Heart right ventricle (tissue), 16 donors: ENCODE results near the gene ENO3. TPM values are rescaled to one million over a fixed set of nuclear protein-coding genes. Genes with fewer than 3 reads are reported as not detected.

ENCODE experiments used
- ATAC-seq, 8 donors: fragments of 200-7000 bp; cut with Tn5 transposase; one replicate each; pipeline ENCODE4 v1.9.1; 2020; ENCODE audit warnings: mild to moderate bottlenecking in 8 of 8, moderate library complexity in 8 of 8, moderate number of reproducible peaks in 1 of 8
- DNase-seq, 2 donors: peaks; one replicate each; pipeline ENCODE4 v3.0.0-alpha.2; 2020
- H3K27ac ChIP-seq, 10 donors: fragments of 200-600 bp; sonication (generic) in 2 of 10; one replicate each; pipeline versions ENCODE4 v1.5.0 to v1.8.0; 2020 to 2022; ENCODE audit warnings: mild to moderate bottlenecking in 3 of 10
- H3K27me3 ChIP-seq, 7 donors: fragments of 200-600 bp; one replicate each; pipeline ENCODE4 v1.8.0; 2021 to 2022; ENCODE audit warnings: mild to moderate bottlenecking in 2 of 7
- H3K36me3 ChIP-seq, 9 donors: fragments of 200-600 bp; sonication (generic) in 1 of 9; one replicate each; pipeline versions ENCODE4 v1.5.0 to v1.8.0; 2020 to 2022; ENCODE audit warnings: mild to moderate bottlenecking in 2 of 9
- H3K4me1 ChIP-seq, 9 donors: fragments of 200-600 bp; sonication (generic) in 1 of 9; one replicate each; pipeline versions ENCODE4 v1.5.0 to v1.8.0; 2020 to 2022; ENCODE audit warnings: mild to moderate bottlenecking in 4 of 9
- H3K4me3 ChIP-seq, 10 donors: fragments of 200-600 bp; sonication (generic) in 2 of 10; one replicate each; pipeline versions ENCODE4 v1.5.0 to v1.8.0; 2020 to 2022; ENCODE audit warnings: mild to moderate bottlenecking in 7 of 10, moderate library complexity in 2 of 10
- H3K9me3 ChIP-seq, 11 donors: fragments of 200-600 bp in 10 of 11; sonication (generic) in 2 of 11; one replicate each; pipeline versions ENCODE4 v1.5.0 to v1.8.0; 2013 to 2022; ENCODE audit warnings: mild to moderate bottlenecking in 2 of 11, control low read depth in 1 of 11, moderate library complexity in 1 of 11
- WGBS, 2 donors: extraction: QIAGEN DNeasy Blood & Tissue Kit; methylation state at CpG; one replicate each; pipeline ENCODE4 v1.1.7; 2013; ENCODE audit warnings: inconsistent platforms in 1 of 2; 5-methylcytosine and 5-hydroxymethylcytosine counted together
- intact Hi-C, 10 donors: fragments of 100-400 bp; cut with DNase I; formaldehyde crosslinking; loops; one replicate each; pipeline versions ENCODE4 v1.11.1 to v1.14.2; 2022
- polyA plus RNA-seq, 2 donors: library from polyadenylated mRNA; stranded (reverse); fragments of 200-250 nt; gene quantifications; one replicate each; pipeline ENCODE4 v1.2.3, GENCODE V29; 2013
- total RNA-seq, 10 donors: library from RNA; stranded (reverse); fragmentation: NEBNext Ultra II Directional in 3 of 10; extraction: Animal tissue kit (Norgen Biotek cat#: 25700) in 3 of 10; gene quantifications; one replicate each; pipeline versions ENCODE4 v1.2.1 to v1.2.4, GENCODE V29; 2021 to 2023
- TF ChIP-seq, protein P1 (sequence below), 9 donors: fragments of 200-600 bp; sonication (generic) in 2 of 9; IDR thresholded peaks; one replicate each; pipeline versions ENCODE4 v1.5.0 to v1.8.0; 2021 to 2022; ENCODE audit warnings: antibody characterized with exemption in 9 of 9, mild to moderate bottlenecking in 5 of 9, moderate library complexity in 1 of 9
- donor health status: Arrhythmogenic right ventricular cardiomyopathy.
- donor health status: ischemic (EF 13 %, LVEDD 7.1; RV severe dilation, severe dysfunction).
- donor health status: healthy with polysubstance abuse.
- donor health status: DM: no; HTN: yes; CAD: no.
- donor health status: DM: no; HTN: no; CAD: no.
- donor health status: ischemic (EF 25% LVEDD 6.9; RV normal size, moderate dysfunction).
- donor health status: ischemic (EF 25% LVEDD 5.7; RV mildly dilated, moderate dysfunction).
- donor health status: healthy.
- donor health status: DM: yes; HTN: yes; CAD: no.
- donor health status: Ischemic cardiomyopathy.
- donor health status: ischemic (EF 35%, LVEDD 5.7; RV mildly dilated, moderate dysfunction).
- donor health status: nonischemic (EF 11% LVEDD 7.7; RV severe dilation, severe dysfunction).
- donor health status: DM: yes; HTN: yes; CAD: no.
- donor health status: PGD.
- donor health status: ischemic (EF 29% LVEDD 5.4; RV normal size, mild dysfunction).
- donor health status: nonischemic (EF 23%, LVEDD 6.1; RV moderate dilation, normal function).

The ENO3 gene
- total and polyA plus RNA-seq, 12 donors = 143 to 1,668 (median 746) TPM

GRCh38 chr17:4959261-4959965 is 8.5 kb downstream of the ENO3 start:
- H3K27ac ChIP-seq = no peak overlapping the region
- 83 to 91% methylated on average over 18 of the region's 18 CpGs for WGBS, 2 donors
- intact Hi-C loops = no loop called here
- ATAC-seq = peak in 1 of 8 donors; percentile 24
- no peak for DNase-seq
- H3K9me3 ChIP-seq = no peaks in the 10 kb centered on the region
- TF ChIP-seq, protein P1, sequence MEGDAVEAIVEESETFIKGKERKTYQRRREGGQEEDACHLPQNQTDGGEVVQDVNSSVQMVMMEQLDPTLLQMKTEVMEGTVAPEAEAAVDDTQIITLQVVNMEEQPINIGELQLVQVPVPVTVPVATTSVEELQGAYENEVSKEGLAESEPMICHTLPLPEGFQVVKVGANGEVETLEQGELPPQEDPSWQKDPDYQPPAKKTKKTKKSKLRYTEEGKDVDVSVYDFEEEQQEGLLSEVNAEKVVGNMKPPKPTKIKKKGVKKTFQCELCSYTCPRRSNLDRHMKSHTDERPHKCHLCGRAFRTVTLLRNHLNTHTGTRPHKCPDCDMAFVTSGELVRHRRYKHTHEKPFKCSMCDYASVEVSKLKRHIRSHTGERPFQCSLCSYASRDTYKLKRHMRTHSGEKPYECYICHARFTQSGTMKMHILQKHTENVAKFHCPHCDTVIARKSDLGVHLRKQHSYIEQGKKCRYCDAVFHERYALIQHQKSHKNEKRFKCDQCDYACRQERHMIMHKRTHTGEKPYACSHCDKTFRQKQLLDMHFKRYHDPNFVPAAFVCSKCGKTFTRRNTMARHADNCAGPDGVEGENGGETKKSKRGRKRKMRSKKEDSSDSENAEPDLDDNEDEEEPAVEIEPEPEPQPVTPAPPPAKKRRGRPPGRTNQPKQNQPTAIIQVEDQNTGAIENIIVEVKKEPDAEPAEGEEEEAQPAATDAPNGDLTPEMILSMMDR (IDR thresholded peaks at IDR 0.05) = no peak
- H3K27me3 ChIP-seq = no peaks in the 10 kb centered on the region
- no peak overlapping the region for H3K4me3 ChIP-seq
- H3K36me3 ChIP-seq = peaks cover 0 to 57% (median 22%) of the 10 kb centered on the region in 9 donors
- H3K4me1 ChIP-seq = peaks cover 0 to 26% (median 0%) of the 10 kb centered on the region in 9 donors

GRCh38 chr17:4960279-4960922 is 9.5 kb downstream of the ENO3 start:
- Histone ChIP-seq H3K27me3 (no peaks in the 10 kb centered on the region), H3K4me3 (no peak overlapping the region), H3K9me3 (no peaks in the 10 kb centered on the region), H3K27ac (no peak overlapping the region), H3K4me1 (peaks cover 0 to 28% (median 2%) of the 10 kb centered on the region in 9 donors), H3K36me3 (peaks cover 0 to 57% (median 18%) of the 10 kb centered on the region in 9 donors)
- intact Hi-C loops = no loop called here
- TF ChIP-seq, protein P1 (IDR thresholded peaks at IDR 0.05) = no peak
- WGBS, 2 donors = 84 to 85% methylated on average over 9 of the region's 9 CpGs
- ATAC-seq (no peak), DNase-seq (no peak)

DNA sequence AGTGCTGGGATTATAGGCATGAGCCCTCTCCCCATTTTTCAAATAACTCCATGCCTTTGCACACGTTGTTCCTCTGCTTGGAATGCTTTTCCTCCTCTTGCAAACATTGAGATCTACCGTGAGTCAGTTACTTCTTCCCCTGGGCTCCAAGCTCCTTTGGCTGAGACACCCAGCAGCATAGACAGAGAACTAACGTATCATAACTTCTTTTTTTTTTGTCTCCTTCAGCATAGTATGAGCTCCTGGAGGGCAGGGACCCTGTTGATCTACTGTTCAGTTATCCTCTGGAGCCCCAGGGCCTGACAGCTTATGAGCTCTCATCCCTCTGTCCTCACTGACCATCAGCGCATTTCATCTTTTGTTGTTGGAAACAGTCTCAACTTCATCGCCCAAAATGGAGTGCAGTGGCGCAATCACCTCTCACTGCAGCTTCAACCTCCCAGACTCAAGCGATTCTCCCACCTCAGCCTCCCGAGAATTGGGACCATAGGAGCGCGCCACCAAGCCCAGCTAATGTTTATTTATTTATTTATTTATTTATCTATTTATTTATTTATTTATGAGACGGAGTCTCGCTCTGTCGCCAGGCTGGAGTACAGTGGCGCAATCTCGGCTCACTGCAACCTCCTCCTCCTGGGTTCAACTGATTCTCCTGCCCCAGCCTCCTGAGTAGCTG is 14.5 kb downstream of the ENO3 start:
- intact Hi-C loops = loop anchor here in 2 of 10 donors (5.0 kb wide), 1 partner anchor 58 kb away; no protein-coding TSS in a partner anchor
- peak overlapping the region in 6 of 10 donors; percentile 90 to 97 (median 96) for H3K27ac ChIP-seq

More for the DNA sequence above, 14.5 kb downstream of the ENO3 start:
- Histone ChIP-seq H3K4me1 (peaks cover 11 to 44% (median 34%) of the 10 kb centered on the region in 9 donors), H3K4me3 (peak overlapping the region in 1 of 10 donors; percentile 69), H3K27me3 (no peaks in the 10 kb centered on the region), H3K36me3 (peaks cover 0 to 48% (median 15%) of the 10 kb centered on the region in 9 donors), H3K9me3 (no peaks in the 10 kb centered on the region)
- ATAC-seq = no peak
- DNase-seq = no peak
- TF ChIP-seq, protein P1 (IDR thresholded peaks at IDR 0.05) = no peak
- WGBS, 2 donors = 97 to 98% methylated on average over 15 of the region's 15 CpGs
